Stomach (tissue), 9 donors: Measurements from ENCODE around the gene VPS33A. TPM values are rescaled to one million over a fixed set of nuclear protein-coding genes. Genes with fewer than 3 reads are reported as not detected.
A peak's percentile ranks its signal among the peaks of the same experiment; 100 is the strongest.

Experiments used
- DNase-seq, 2 donors: peaks; one replicate each; pipeline versions ENCODE4 v3.0.0 to v3.0.0-alpha.2; 2013 to 2019
- H3K27ac ChIP-seq, 5 donors: fragments of 200-600 bp in 4 of 5; sonication (generic) in 4 of 5; one replicate each; pipeline ENCODE4 v1.5.1; 2013 to 2019; ENCODE audit warnings: mild to moderate bottlenecking in 1 of 5, moderate library complexity in 1 of 5
- H3K27me3 ChIP-seq, 3 donors: fragments of 200-600 bp; sonication (generic); one replicate each; pipeline ENCODE4 v1.5.1; 2017 to 2019; ENCODE audit warnings: mixed run types in 1 of 3
- H3K36me3 ChIP-seq, 4 donors: fragments of 200-600 bp; sonication (generic); 1 replicate in 3 of 4; 2 replicates in 1 of 4; pipeline ENCODE4 v1.5.1; 2016 to 2019
- H3K4me1 ChIP-seq, 4 donors: fragments of 200-600 bp; sonication (generic); one replicate each; pipeline ENCODE4 v1.5.1; 2016 to 2019
- H3K4me3 ChIP-seq, 4 donors: fragments of 200-600 bp; sonication (generic) in 3 of 4; one replicate each; pipeline ENCODE4 v1.5.1; 2016 to 2019; ENCODE audit warnings: mild to moderate bottlenecking in 1 of 4
- H3K9me3 ChIP-seq, 4 donors: fragments of 200-600 bp; sonication (generic); one replicate each; pipeline ENCODE4 v1.5.1; 2016 to 2019
- CTCF ChIP-seq, 7 experiments: fragments of 450-650 bp in 4 of 7; fragments of 200-600 bp in 3 of 7; sonication (generic) in 3 of 7; IDR thresholded peaks; one replicate each; pipeline ENCODE4 v1.5.1; 2016 to 2019; ENCODE audit warnings: antibody characterized with exemption in 7 of 7, control low read depth in 2 of 7, mild to moderate bottlenecking in 1 of 7
- EP300 ChIP-seq: sonication (generic); formaldehyde crosslinking; IDR thresholded peaks from one replicate; pipeline ENCODE4 v1.6.1; 2017; ENCODE audit warnings: antibody characterized with exemption
- POLR2A ChIP-seq, 4 donors: fragments of 450-650 bp; IDR thresholded peaks; one replicate each; pipeline ENCODE4 v1.6.1; 2016; ENCODE audit warnings: antibody characterized with exemption in 4 of 4, control low read depth in 2 of 4, mild to moderate bottlenecking in 1 of 4, moderate library complexity in 1 of 4
- POLR2AphosphoS5 ChIP-seq, 3 donors: sonication (generic); formaldehyde crosslinking; IDR thresholded peaks; one replicate each; pipeline ENCODE4 v1.6.1; 2016; ENCODE audit warnings: antibody characterized with exemption in 3 of 3
- WGBS, 5 donors: extraction: QIAGEN DNeasy Blood & Tissue Kit in 3 of 5; methylation state at CpG; one replicate each; pipeline versions ENCODE4 v1.1.5 to v1.1.7; 2013 to 2018; 5-methylcytosine and 5-hydroxymethylcytosine counted together
- intact Hi-C: fragments of 100-400 bp; cut with DNase I; formaldehyde crosslinking; loops from one replicate; pipeline ENCODE4 v1.15.1; 2023; ENCODE audit warnings: low total_unique reads
- polyA plus RNA-seq, 3 donors: library from polyadenylated mRNA; stranded (reverse); fragments of 200-250 nt; gene quantifications; one replicate each; pipeline ENCODE4 v1.2.3, GENCODE V29; 2013
- total RNA-seq, 5 donors: library from RNA; depleted of rRNA; stranded (reverse); fragments of >200 nt; gene quantifications; one replicate each; pipeline versions ENCODE4 v1.1.0 to v1.2.3, GENCODE V29; 2014 to 2016
- donor health status: healthy with polysubstance abuse.
- donor health status: Bipolar disorder and iron deficiency.
- donor health status: healthy.

The VPS33A gene
- total and polyA plus RNA-seq, 8 donors, result 6.1 to 45.8 (median 12.7) TPM

- intact Hi-C loops, result no loop called here
- TF ChIP-seq POLR2A (IDR thresholded peaks at IDR 0.05), result no peak
- no peak for TF ChIP-seq EP300
- TF ChIP-seq POLR2AphosphoS5 (IDR thresholded peaks at IDR 0.05), result no peak
- TF ChIP-seq CTCF (IDR thresholded peaks at IDR 0.05), result no peak
- no peaks in the 10 kb centered on the region for H3K36me3 ChIP-seq
- H3K27me3 ChIP-seq, result peaks cover 5 to 89% (median 49%) of the 10 kb centered on the region in 3 donors
- peak in 1 of 2 donors; percentile 23 for DNase-seq
- no peak overlapping the region for H3K27ac ChIP-seq
- H3K9me3 ChIP-seq, result no peaks in the 10 kb centered on the region
- H3K4me1 ChIP-seq, result peaks cover 19 to 28% (median 24%) of the 10 kb centered on the region in 4 donors
- WGBS, 5 donors, result 35 to 50% (median 46%) methylated on average over 17 to 24 of the region's 24 CpGs
- no peak overlapping the region for H3K4me3 ChIP-seq
These were observed 65.6 kb downstream of the VPS33A start for GRCh38 chr12:122200541-122201175.

- intact Hi-C loops, result no loop called here
- peaks cover 0 to 6% (median 0%) of the 10 kb centered on the region in 4 donors for H3K9me3 ChIP-seq
- TF ChIP-seq POLR2A (IDR thresholded peaks at IDR 0.05) (no peak), EP300 (no peak), POLR2AphosphoS5 (IDR thresholded peaks at IDR 0.05) (no peak), CTCF (IDR thresholded peaks at IDR 0.05) (no peak)
- H3K27ac ChIP-seq, result no peak overlapping the region
- no peak for DNase-seq
- WGBS, 5 donors, result 83 to 91% (median 89%) methylated on average over 26 to 29 of the region's 29 CpGs
- H3K4me3 ChIP-seq, result no peak overlapping the region
- H3K36me3 ChIP-seq, result no peaks in the 10 kb centered on the region
- H3K27me3 ChIP-seq, result peaks cover 5 to 79% (median 45%) of the 10 kb centered on the region in 3 donors
- H3K4me1 ChIP-seq, result peaks cover 19 to 21% (median 20%) of the 10 kb centered on the region in 4 donors
These were observed 66.6 kb downstream of the VPS33A start for GRCh38 chr12:122199484-122200355.

- peaks cover 5 to 58% (median 25%) of the 10 kb centered on the region in 3 donors for H3K27me3 ChIP-seq
These were observed 68.7 kb downstream of the VPS33A start for GRCh38 chr12:122197612-122197966.

More at GRCh38 chr12:122197612-122197966, 68.7 kb downstream of the VPS33A start:
- DNase-seq, result no peak
- TF ChIP-seq POLR2AphosphoS5 (IDR thresholded peaks at IDR 0.05) (no peak), POLR2A (IDR thresholded peaks at IDR 0.05) (no peak), EP300 (no peak), CTCF (IDR thresholded peaks at IDR 0.05) (no peak)
- Histone ChIP-seq H3K4me1 (peaks cover 0 to under 1% (median 0%) of the 10 kb centered on the region in 4 donors), H3K4me3 (no peak overlapping the region), H3K9me3 (peaks cover 0 to 6% (median 0%) of the 10 kb centered on the region in 4 donors), H3K36me3 (no peaks in the 10 kb centered on the region), H3K27ac (no peak overlapping the region)
- 62 to 85% (median 65%) methylated on average over 1 of the region's 1 CpG for WGBS, 5 donors
- intact Hi-C loops, result no loop called here
